CD4-positive, alpha-beta T cell (primary cell): ENCODE measurements around the gene HAGHL. TPM values are rescaled to one million over a fixed set of nuclear protein-coding genes. Genes with fewer than 3 reads are reported as not detected.
"Not testable (repeated sequence)": the region's sequence is repeated elsewhere in the genome, so short reads cannot be mapped to it uniquely, and the experiment has no call there.

Source experiments
- ATAC-seq: fragments of 200-7000 bp; cut with Tn5 transposase; one replicate; pipeline ENCODE4 v1.10.0; 2022; ENCODE audit warnings: mild to moderate bottlenecking; ENCODE audit not compliant: poor library complexity
- CTCF ChIA-PET: fragments of 350-600 bp; sonication (Branson Sonifier 250); formaldehyde crosslinking; loops from one replicate; lab custom pipeline; 2021; ENCODE audit warnings: antibody characterized with exemption, inconsistent platforms; lab: Charles Lee
- POLR2A ChIA-PET: fragments of 350-600 bp; sonication (Branson Sonifier 250); formaldehyde crosslinking; loops from one replicate; lab custom pipeline; 2021; ENCODE audit warnings: antibody characterized with exemption, inconsistent platforms; lab: Charles Lee
- DNase-seq, 14 experiments: peaks; one replicate each; pipeline ENCODE4 v3.0.0-alpha.2; 2013 to 2020; ENCODE audit warnings: mixed read lengths in 2 of 14
- H3K27ac ChIP-seq, 2 donors: one replicate each; pipeline versions ENCODE4 v1.5.1 to v1.7.0; 2013; ENCODE audit warnings: low read length in 2 of 2, low read depth in 1 of 2, mild to moderate bottlenecking in 1 of 2
- H3K27me3 ChIP-seq, 2 experiments: 1 replicate in 1 of 2; 2 replicates in 1 of 2; pipeline versions ENCODE4 v1.6.1 to v1.7.0; 2013; ENCODE audit warnings: low read length in 2 of 2, control low read depth in 1 of 2, mild to moderate bottlenecking in 1 of 2, moderate library complexity in 1 of 2; ENCODE audit not compliant: insufficient read depth in 2 of 2, control insufficient read depth in 1 of 2
- H3K36me3 ChIP-seq: one replicate; pipeline ENCODE4 v1.6.1; 2013; ENCODE audit warnings: low read length, control low read depth; ENCODE audit not compliant: insufficient read depth
- H3K4me1 ChIP-seq: one replicate; pipeline ENCODE4 v1.6.1; 2013; ENCODE audit warnings: low read length, control low read depth; ENCODE audit not compliant: insufficient read depth
- H3K4me3 ChIP-seq: one replicate; pipeline ENCODE4 v1.5.1; 2013; ENCODE audit warnings: mild to moderate bottlenecking, low read length, moderate library complexity
- H3K9me3 ChIP-seq, 2 experiments: 1 replicate in 1 of 2; 2 replicates in 1 of 2; pipeline versions ENCODE4 v1.6.1 to v1.7.0; 2013; ENCODE audit warnings: low read length in 2 of 2, mild to moderate bottlenecking in 2 of 2, control low read depth in 1 of 2, moderate library complexity in 1 of 2; ENCODE audit not compliant: control insufficient read depth in 1 of 2, insufficient read depth in 1 of 2
- H3K27ac Mint-ChIP-seq: one replicate; pipeline ENCODE4 v1.8.0; 2020; ENCODE audit warnings: mixed read lengths
- H3K27me3 Mint-ChIP-seq: one replicate; pipeline ENCODE4 v1.8.0; 2021; ENCODE audit warnings: mixed read lengths
- H3K36me3 Mint-ChIP-seq: one replicate; pipeline ENCODE4 v1.8.0; 2021; ENCODE audit warnings: low read depth, mixed read lengths
- H3K4me1 Mint-ChIP-seq: one replicate; pipeline ENCODE4 v1.8.0; 2021; ENCODE audit warnings: low read depth, mixed read lengths
- H3K4me3 Mint-ChIP-seq: one replicate; pipeline ENCODE4 v1.8.0; 2020; ENCODE audit warnings: mild to moderate bottlenecking, mixed read lengths
- H3K9me3 Mint-ChIP-seq: one replicate; pipeline ENCODE4 v1.8.0; 2020; ENCODE audit warnings: mixed read lengths
- CTCF ChIP-seq: fragments of 200-600 bp; IDR thresholded peaks from one replicate; pipeline ENCODE4 v1.8.0; 2022; ENCODE audit warnings: antibody characterized with exemption, mild to moderate bottlenecking
- intact Hi-C, 2 experiments: fragments of 100-400 bp; cut with DNase I in 1 of 2; cut with micrococcal nuclease in 1 of 2; formaldehyde crosslinking; loops; one replicate each; pipeline versions ENCODE4 v1.15.1 to v1.9.0; 2023 to 2025; cut with DNase I, micrococcal nuclease
- total RNA-seq, 174 experiments: library from RNA in 2 of 174; stranded (reverse) in 2 of 174; gene quantifications; one replicate each; pipeline ENCODE4 v1.2.3 and lab custom pipeline; 2021 to 2026

The HAGHL gene
- total RNA-seq, 2 experiments from 2014 or later = 7.1 to 9.2 TPM

- POLR2A ChIA-PET = no interaction called here
- H3K27ac Mint-ChIP-seq = no peak overlapping the region
- CTCF ChIA-PET = no interaction called here
Measured at GRCh38 chr16:751152-752006, 24.5 kb downstream of the HAGHL start.

DNA sequence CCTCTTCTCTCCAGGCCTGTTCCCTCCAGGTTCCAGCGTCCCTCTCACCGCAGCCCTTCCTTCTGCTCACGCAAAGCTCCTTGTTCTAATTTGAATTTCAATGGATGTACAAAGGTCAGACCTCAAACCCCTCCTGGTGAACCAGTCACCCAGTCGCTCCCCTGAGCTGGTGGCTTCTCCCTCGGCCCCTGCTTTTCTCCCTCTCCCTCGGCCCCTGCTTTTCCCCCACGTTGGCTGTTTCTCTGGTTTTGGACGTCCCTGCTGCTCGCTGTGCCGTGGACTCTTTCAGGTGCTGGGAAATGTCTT, 25.1 kb downstream of the HAGHL start:
- H3K27ac Mint-ChIP-seq = no peak overlapping the region
- TF ChIP-seq CTCF = no peak
- H3K4me3 Mint-ChIP-seq = no peak overlapping the region
- Histone ChIP-seq H3K36me3 (no peaks in the 10 kb centered on the region), H3K9me3 (no peaks in the 10 kb centered on the region), H3K4me3 (no peak overlapping the region), H3K4me1 (peaks cover 7% of the 10 kb centered on the region), H3K27ac (no peak overlapping the region), H3K27me3 (no peaks in the 10 kb centered on the region)
- no peaks in the 10 kb centered on the region for H3K4me1 Mint-ChIP-seq
- H3K36me3 Mint-ChIP-seq = no peaks in the 10 kb centered on the region
- CTCF ChIA-PET = no interaction called here
- ATAC-seq (no peak), DNase-seq (no peak)
- intact Hi-C loops = no loop called here
- H3K9me3 Mint-ChIP-seq = no peaks in the 10 kb centered on the region
- POLR2A ChIA-PET = no interaction called here
- peaks cover 5% of the 10 kb centered on the region for H3K27me3 Mint-ChIP-seq

More at GRCh38 chr16:751152-752006, 24.5 kb downstream of the HAGHL start:
- ATAC-seq = no peak
- Histone ChIP-seq H3K36me3 (no peaks in the 10 kb centered on the region), H3K4me1 (peaks cover 7% of the 10 kb centered on the region), H3K4me3 (no peak overlapping the region), H3K27ac (no peak overlapping the region), H3K9me3 (no peaks in the 10 kb centered on the region), H3K27me3 (no peaks in the 10 kb centered on the region)
- Mint-ChIP-seq H3K9me3 (no peaks in the 10 kb centered on the region), H3K4me1 (no peaks in the 10 kb centered on the region), H3K36me3 (no peaks in the 10 kb centered on the region), H3K27me3 (peaks cover 5% of the 10 kb centered on the region), H3K4me3 (no peak overlapping the region)
- intact Hi-C loops = no loop called here
- no peak for TF ChIP-seq CTCF
- peak in 1 of 14 experiments; percentile 7 for DNase-seq

DNA sequence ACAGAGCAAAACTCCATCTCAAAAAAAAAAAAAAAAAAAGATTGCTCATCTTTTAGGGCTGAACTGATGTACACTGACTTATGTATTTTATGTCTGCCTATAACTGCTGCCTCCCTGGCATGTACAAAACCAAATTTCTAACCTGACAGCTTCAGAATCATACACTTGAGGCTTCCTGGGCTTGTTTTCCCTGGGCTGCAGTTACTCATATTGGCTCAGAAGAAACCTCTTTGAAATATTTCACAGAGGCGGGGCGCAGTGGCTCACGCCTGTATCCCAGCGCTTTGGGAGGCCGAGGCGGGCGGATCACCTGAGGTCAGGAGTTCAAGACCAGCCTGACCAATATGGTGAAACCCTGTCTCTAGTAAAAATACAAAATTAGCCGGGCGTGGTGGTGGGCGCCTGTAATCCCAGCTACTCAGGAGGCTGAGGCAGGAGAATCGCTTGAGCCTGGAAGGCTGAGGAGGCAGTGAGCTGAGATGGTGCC, 27.3 kb downstream of the HAGHL start:
- intact Hi-C loops, H3K27me3 ChIP-seq, POLR2A ChIA-PET, ATAC-seq, H3K4me1 Mint-ChIP-seq, H3K27ac ChIP-seq, H3K27me3 Mint-ChIP-seq, H3K36me3 Mint-ChIP-seq, H3K4me3 Mint-ChIP-seq, H3K36me3 ChIP-seq, H3K4me3 ChIP-seq, DNase-seq, H3K9me3 ChIP-seq, H3K27ac Mint-ChIP-seq, CTCF ChIA-PET, H3K9me3 Mint-ChIP-seq, H3K4me1 ChIP-seq: not testable (repeated sequence)
